ENCODE results near the gene WAPL. TPM values are rescaled to one million over a fixed set of nuclear protein-coding genes. Genes with fewer than 3 reads are reported as not detected.

WAPL gene
- total RNA-seq, 2 experiments from 2014 or later = 51.1 to 75.7 TPM

- Histone ChIP-seq H3K4me2 (ENCODE audit: low read length) (peak overlapping the region; percentile 80), H3K9me2 (ENCODE audit: insufficient read depth, low read length) (no peaks in the 10 kb centered on the region), H3K79me2 (ENCODE audit: insufficient read depth, low read depth, low read length) (peaks cover 100% of the 10 kb centered on the region), H3K4me1 (ENCODE audit: insufficient read depth, low read length, poor library complexity, severe bottlenecking) (peaks cover 57% of the 10 kb centered on the region), H4K20me1 (ENCODE audit: insufficient read depth, low read length) (peaks cover 17% of the 10 kb centered on the region), H3K27ac (ENCODE audit: low read depth, low read length, poor library complexity, severe bottlenecking) (peak overlapping the region; percentile 84), H3K4me3 (ENCODE audit: low read depth, low read length, poor library complexity, severe bottlenecking) (peak overlapping the region; percentile 55), H2AFZ (ENCODE audit: low read length) (no peak overlapping the region), H3K36me3 (ENCODE audit: insufficient read depth, low read length) (peaks cover 90% of the 10 kb centered on the region), H3K9me3 (ENCODE audit: low read length) (no peaks in the 10 kb centered on the region)
- DNase-seq (ENCODE audit: low spot score) = peak; percentile 74
- POLR2A ChIA-PET = interaction anchor here (0.9 to 1.8 kb wide), 3 partner anchors 27 to 96 kb away, joined by 3 to 4 read pairs (median 3); no protein-coding TSS in a partner anchor
- TF ChIP-seq CTCF (conservative IDR thresholded peaks at IDR 0.05; ENCODE audit: low read length) (no peak), EZH2phosphoT487 (IDR thresholded peaks at IDR 0.05; ENCODE audit: borderline replicate concordance, low read depth, low read length) (no peak)
- BruUV-seq (replicated peaks) = no TSS peak
- intact Hi-C loops (cut with micrococcal nuclease; ENCODE audit: unreplicated experiment) = loop anchor here (1.0 kb wide), 1 partner anchor 15 kb away; the partner anchor contains the start of gene WAPL
- CTCF ChIA-PET (ENCODE audit: unreplicated experiment) = interaction anchor here (0.6 kb wide), 1 partner anchor 155 kb away, joined by 3 read pairs; no protein-coding TSS in a partner anchor
Measured at GRCh38 chr10:86506499-86506898, 15.1 kb downstream of the WAPL start.

- no peak overlapping the region for H2AFZ ChIP-seq (ENCODE audit: low read length)
- peak overlapping the region; percentile 84 for H3K27ac ChIP-seq (ENCODE audit: low read depth, low read length, poor library complexity, severe bottlenecking)
- H3K4me1 ChIP-seq (ENCODE audit: insufficient read depth, low read length, poor library complexity, severe bottlenecking) = peaks cover 54% of the 10 kb centered on the region
- TF ChIP-seq EZH2phosphoT487 (IDR thresholded peaks at IDR 0.05; ENCODE audit: borderline replicate concordance, low read depth, low read length) = no peak
- no peak for TF ChIP-seq CTCF (conservative IDR thresholded peaks at IDR 0.05; ENCODE audit: low read length)
- no TSS peak for BruUV-seq (replicated peaks)
- intact Hi-C loops (cut with micrococcal nuclease; ENCODE audit: unreplicated experiment) = loop anchor here (1.0 kb wide), 1 partner anchor 15 kb away; the partner anchor contains the start of gene WAPL
- no peaks in the 10 kb centered on the region for H3K9me3 ChIP-seq (ENCODE audit: low read length)
- no peaks in the 10 kb centered on the region for H3K9me2 ChIP-seq (ENCODE audit: insufficient read depth, low read length)
- DNase-seq (ENCODE audit: low spot score) = no peak
- H3K4me2 ChIP-seq (ENCODE audit: low read length) = peak overlapping the region; percentile 80
- ChIA-PET POLR2A (interaction anchor here (0.9 to 1.8 kb wide), 3 partner anchors 26 to 95 kb away, joined by 3 to 4 read pairs (median 3); no protein-coding TSS in a partner anchor), CTCF (ENCODE audit: unreplicated experiment) (interaction anchor here (0.6 kb wide), 1 partner anchor 156 kb away, joined by 3 read pairs; no protein-coding TSS in a partner anchor)
- peaks cover 14% of the 10 kb centered on the region for H4K20me1 ChIP-seq (ENCODE audit: insufficient read depth, low read length)
- H3K4me3 ChIP-seq (ENCODE audit: low read depth, low read length, poor library complexity, severe bottlenecking) = peak overlapping the region; percentile 55
- H3K79me2 ChIP-seq (ENCODE audit: insufficient read depth, low read depth, low read length) = peaks cover 100% of the 10 kb centered on the region
- peaks cover 90% of the 10 kb centered on the region for H3K36me3 ChIP-seq (ENCODE audit: insufficient read depth, low read length)
Measured at GRCh38 chr10:86506062-86506461, 15.5 kb downstream of the WAPL start.

- H3K4me2 ChIP-seq (ENCODE audit: low read length) = no peak overlapping the region
- no peak overlapping the region for H3K4me3 ChIP-seq (ENCODE audit: low read depth, low read length, poor library complexity, severe bottlenecking)
- H4K20me1 ChIP-seq (ENCODE audit: insufficient read depth, low read length) = peaks cover 15% of the 10 kb centered on the region
- BruUV-seq (replicated peaks) = no TSS peak
- H3K4me1 ChIP-seq (ENCODE audit: insufficient read depth, low read length, poor library complexity, severe bottlenecking) = peaks cover 52% of the 10 kb centered on the region
- no peaks in the 10 kb centered on the region for H3K9me2 ChIP-seq (ENCODE audit: insufficient read depth, low read length)
- peaks cover 100% of the 10 kb centered on the region for H3K79me2 ChIP-seq (ENCODE audit: insufficient read depth, low read depth, low read length)
- H2AFZ ChIP-seq (ENCODE audit: low read length) = no peak overlapping the region
- ChIA-PET CTCF (ENCODE audit: unreplicated experiment) (no interaction called here), POLR2A (no interaction called here)
- DNase-seq (ENCODE audit: low spot score) = no peak
- peaks cover 91% of the 10 kb centered on the region for H3K36me3 ChIP-seq (ENCODE audit: insufficient read depth, low read length)
- TF ChIP-seq EZH2phosphoT487 (IDR thresholded peaks at IDR 0.05; ENCODE audit: borderline replicate concordance, low read depth, low read length) = no peak
- H3K9me3 ChIP-seq (ENCODE audit: low read length) = no peaks in the 10 kb centered on the region
- intact Hi-C loops (cut with micrococcal nuclease; ENCODE audit: unreplicated experiment) = no loop called here
- H3K27ac ChIP-seq (ENCODE audit: low read depth, low read length, poor library complexity, severe bottlenecking) = peak overlapping the region; percentile 7
Measured at GRCh38 chr10:86504510-86504909, 17.1 kb downstream of the WAPL start.
